ENCODE results near the gene TCF7L2. TPM values are rescaled to one million over a fixed set of nuclear protein-coding genes. Genes with fewer than 3 reads are reported as not detected.

Gene TCF7L2
- total RNA-seq, 1 experiment from 2014 or later, result 45.2 TPM

GRCh38 chr10:112955582-112956421 lies 5.8 kb downstream of the TCF7L2 start:
- H3K4me3 ChIP-seq (ENCODE audit: low read depth in 2 of 2, low read length in 2 of 2), result peak overlapping the region; percentile 57 to 90
- H3K4me1 ChIP-seq (ENCODE audit: control insufficient read depth, insufficient read depth, low read length), result peaks cover 62% of the 10 kb centered on the region
- intact Hi-C loops (cut with micrococcal nuclease; ENCODE audit: unreplicated experiment) (loop anchor here (5.0 to 10.0 kb wide), 3 partner anchors 116 to 481 kb away; no protein-coding TSS in a partner anchor), in situ Hi-C loops (cut with HindIII; ENCODE audit: low pct_unique_long_range_greater_than_20kb, low sequenced_read_pairs) (no loop called here)
- DNase-seq (ENCODE audit: low read depth, low spot score), result no peak
- CTCF ChIA-PET, result interaction anchor here (0.6 to 0.7 kb wide), 3 partner anchors 16 to 239 kb away, joined by 3 to 10 read pairs (median 8); no protein-coding TSS in a partner anchor
- BruUV-seq (replicated peaks), result no TSS peak
- H3K36me3 ChIP-seq (ENCODE audit: control insufficient read depth, insufficient read depth, low read length), result peaks cover 19% of the 10 kb centered on the region
- H3K9me3 ChIP-seq (ENCODE audit: control insufficient read depth, insufficient read depth, low read depth, low read length), result no peaks in the 10 kb centered on the region
- peak; percentile 39 for ATAC-seq
- no peaks in the 10 kb centered on the region for H3K27me3 ChIP-seq (ENCODE audit: control insufficient read depth, insufficient read depth, low read length)
- TF ChIP-seq REST (IDR thresholded peaks at IDR 0.05; ENCODE audit: insufficient read depth in 1 of 2, low read depth in 2 of 2, low read length in 1 of 2) (no peak), SIN3A (IDR thresholded peaks at IDR 0.05; ENCODE audit: borderline replicate concordance, insufficient read depth, low read depth, low read length) (0 out of 2 replicates have a peak, but pooled peaks have one; percentile 29), CTCF (IDR thresholded peaks at IDR 0.05) (no peak), TCF7L2 (IDR thresholded peaks at IDR 0.05; ENCODE audit: low read depth, low read length) (no peak; the same call in none of the 2 replicates), POLR2AphosphoS5 (IDR thresholded peaks at IDR 0.05; ENCODE audit: low read depth, low read length) (peak; percentile 56)
- peak overlapping the region; percentile 94 for H3K27ac ChIP-seq (ENCODE audit: low read length)
- POLR2A ChIA-PET, result interaction anchor here (0.6 to 0.7 kb wide), 2 partner anchors 243 to 504 kb away, joined by 3 to 13 read pairs; no protein-coding TSS in a partner anchor

GRCh38 chr10:112956631-112957350 lies 6.7 kb downstream of the TCF7L2 start:
- Histone ChIP-seq H3K27me3 (ENCODE audit: control insufficient read depth, insufficient read depth, low read length) (no peaks in the 10 kb centered on the region), H3K36me3 (ENCODE audit: control insufficient read depth, insufficient read depth, low read length) (peaks cover 13% of the 10 kb centered on the region), H3K4me1 (ENCODE audit: control insufficient read depth, insufficient read depth, low read length) (peaks cover 71% of the 10 kb centered on the region), H3K27ac (ENCODE audit: low read length) (peak overlapping the region; percentile 94), H3K9me3 (ENCODE audit: control insufficient read depth, insufficient read depth, low read depth, low read length) (no peaks in the 10 kb centered on the region), H3K4me3 (ENCODE audit: low read depth in 2 of 2, low read length in 2 of 2) (peak overlapping the region; percentile 57 to 90)
- in situ Hi-C loops (cut with HindIII; ENCODE audit: low pct_unique_long_range_greater_than_20kb, low sequenced_read_pairs), result no loop called here
- intact Hi-C loops (cut with micrococcal nuclease; ENCODE audit: unreplicated experiment), result loop anchor here (5.0 to 10.0 kb wide), 3 partner anchors 116 to 482 kb away; no protein-coding TSS in a partner anchor
- CTCF ChIA-PET, result interaction anchor here (0.6 to 0.7 kb wide), 4 partner anchors 16 to 338 kb away, joined by 3 to 17 read pairs (median 9); no protein-coding TSS in a partner anchor
- TF ChIP-seq TCF7L2 (IDR thresholded peaks at IDR 0.05; ENCODE audit: low read depth, low read length), result peak; percentile 68
- TF ChIP-seq SIN3A (IDR thresholded peaks at IDR 0.05; ENCODE audit: borderline replicate concordance, insufficient read depth, low read depth, low read length), result peak; percentile 58; the same call in 1 of the 2 replicates
- no peak for TF ChIP-seq CTCF (IDR thresholded peaks at IDR 0.05)
- no peak for TF ChIP-seq POLR2AphosphoS5 (IDR thresholded peaks at IDR 0.05; ENCODE audit: low read depth, low read length)
- no peak for TF ChIP-seq REST (IDR thresholded peaks at IDR 0.05; ENCODE audit: insufficient read depth in 1 of 2, low read depth in 2 of 2, low read length in 1 of 2)
- DNase-seq (ENCODE audit: low read depth, low spot score) (no peak), ATAC-seq (no peak)
- BruUV-seq (replicated peaks), result TSS peak; percentile 5
- POLR2A ChIA-PET, result interaction anchor here (0.6 to 0.7 kb wide), 3 partner anchors 58 to 505 kb away, joined by 3 to 13 read pairs (median 3); no protein-coding TSS in a partner anchor
